Measurements from ENCODE around the gene CERT1.
A peak's percentile ranks its signal among the peaks of the same experiment; 100 is the strongest.

CERT1 gene

DNA sequence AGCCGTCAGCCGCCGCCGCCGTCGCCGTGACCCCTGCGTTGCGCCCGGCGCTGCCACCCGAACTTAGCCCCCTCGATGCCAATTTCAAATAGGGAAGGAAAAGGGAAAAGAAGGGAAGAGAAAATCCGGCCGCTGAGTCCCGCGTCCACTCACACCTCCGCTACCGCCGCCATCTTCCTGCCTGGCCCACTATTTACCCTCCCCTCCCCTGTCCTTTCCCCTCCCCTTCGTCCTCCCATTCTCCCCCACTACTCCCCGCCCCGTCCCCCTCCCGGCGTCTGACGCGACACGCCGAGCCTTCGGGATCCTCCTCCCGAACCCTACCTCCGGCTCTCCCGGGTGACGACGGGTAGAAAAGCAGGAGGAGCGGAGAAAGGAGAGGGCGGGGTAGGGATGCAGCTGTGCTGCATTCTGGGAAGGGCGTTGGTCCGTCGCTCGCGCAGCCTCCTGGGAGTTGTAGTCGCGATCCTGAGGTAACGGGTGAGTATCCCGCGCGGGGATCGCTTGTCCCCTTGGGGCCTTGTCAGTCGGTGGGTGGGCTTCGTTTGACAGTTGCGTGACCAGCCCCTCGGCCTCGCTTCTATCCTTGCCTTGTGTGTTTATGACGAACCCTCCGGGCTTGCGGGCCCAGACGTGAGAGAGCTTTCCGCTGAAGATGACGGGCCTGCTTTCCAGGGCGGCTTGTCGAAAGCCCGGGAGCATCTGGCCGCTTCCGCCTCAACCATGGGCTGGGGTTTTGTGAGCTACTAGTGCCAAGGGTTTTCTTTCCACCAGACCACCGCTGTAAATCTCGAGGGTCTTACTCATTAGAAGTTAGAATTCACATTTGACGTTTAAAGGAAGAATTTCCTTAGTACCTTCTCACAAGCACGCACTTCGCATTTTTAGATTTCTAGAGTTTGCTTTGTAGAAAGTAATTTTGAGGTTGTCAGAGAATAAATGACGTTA, at the start of gene CERT1, which contains the start of gene POLK (continued):
- TF ChIP-seq REST (tag by site-specific recombination; IDR thresholded peaks at IDR 0.05) (peak; percentile 72), ZBTB11 (tag by site-specific recombination; conservative IDR thresholded peaks at IDR 0.05; ENCODE audit: low read depth) (peak; percentile 73), HIC1 (tag by site-specific recombination; IDR thresholded peaks at IDR 0.05) (no peak), ZNF843 (tag by site-specific recombination; IDR thresholded peaks at IDR 0.05) (no peak), KLF10 (tag by site-specific recombination; IDR thresholded peaks at IDR 0.05) (no peak), RBAK (tag by site-specific recombination; IDR thresholded peaks at IDR 0.05) (no peak), ZNF510 (tag by site-specific recombination; IDR thresholded peaks at IDR 0.05; ENCODE audit: insufficient replicate concordance) (no peak), SETDB1 (IDR thresholded peaks at IDR 0.05; ENCODE audit: insufficient read length, low read length) (no peak), ZNF626 (tag by site-specific recombination; IDR thresholded peaks at IDR 0.05) (no peak), HOXD13 (CRISPR knock-in tag; IDR thresholded peaks at IDR 0.05; ENCODE audit: borderline replicate concordance) (no peak), ZNF529 (tag by site-specific recombination; IDR thresholded peaks at IDR 0.05; ENCODE audit: insufficient replicate concordance) (no peak), SCRT2 (tag by site-specific recombination; IDR thresholded peaks at IDR 0.05) (no peak), ZBTB8A (tag by site-specific recombination; IDR thresholded peaks at IDR 0.05) (peak; percentile 46)
- TF ChIP-seq, protein P1, sequence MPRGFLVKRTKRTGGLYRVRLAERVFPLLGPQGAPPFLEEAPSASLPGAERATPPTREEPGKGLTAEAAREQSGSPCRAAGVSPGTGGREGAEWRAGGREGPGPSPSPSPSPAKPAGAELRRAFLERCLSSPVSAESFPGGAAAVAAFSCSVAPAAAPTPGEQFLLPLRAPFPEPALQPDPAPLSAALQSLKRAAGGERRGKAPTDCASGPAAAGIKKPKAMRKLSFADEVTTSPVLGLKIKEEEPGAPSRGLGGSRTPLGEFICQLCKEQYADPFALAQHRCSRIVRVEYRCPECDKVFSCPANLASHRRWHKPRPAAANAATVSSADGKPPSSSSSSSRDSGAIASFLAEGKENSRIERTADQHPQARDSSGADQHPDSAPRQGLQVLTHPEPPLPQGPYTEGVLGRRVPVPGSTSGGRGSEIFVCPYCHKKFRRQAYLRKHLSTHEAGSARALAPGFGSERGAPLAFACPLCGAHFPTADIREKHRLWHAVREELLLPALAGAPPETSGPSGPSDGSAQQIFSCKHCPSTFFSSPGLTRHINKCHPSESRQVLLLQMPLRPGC (tag by site-specific recombination; IDR thresholded peaks at IDR 0.05): 0 out of 2 replicates have a peak, but pooled peaks have one; percentile 12
- TF ChIP-seq, protein P2, sequence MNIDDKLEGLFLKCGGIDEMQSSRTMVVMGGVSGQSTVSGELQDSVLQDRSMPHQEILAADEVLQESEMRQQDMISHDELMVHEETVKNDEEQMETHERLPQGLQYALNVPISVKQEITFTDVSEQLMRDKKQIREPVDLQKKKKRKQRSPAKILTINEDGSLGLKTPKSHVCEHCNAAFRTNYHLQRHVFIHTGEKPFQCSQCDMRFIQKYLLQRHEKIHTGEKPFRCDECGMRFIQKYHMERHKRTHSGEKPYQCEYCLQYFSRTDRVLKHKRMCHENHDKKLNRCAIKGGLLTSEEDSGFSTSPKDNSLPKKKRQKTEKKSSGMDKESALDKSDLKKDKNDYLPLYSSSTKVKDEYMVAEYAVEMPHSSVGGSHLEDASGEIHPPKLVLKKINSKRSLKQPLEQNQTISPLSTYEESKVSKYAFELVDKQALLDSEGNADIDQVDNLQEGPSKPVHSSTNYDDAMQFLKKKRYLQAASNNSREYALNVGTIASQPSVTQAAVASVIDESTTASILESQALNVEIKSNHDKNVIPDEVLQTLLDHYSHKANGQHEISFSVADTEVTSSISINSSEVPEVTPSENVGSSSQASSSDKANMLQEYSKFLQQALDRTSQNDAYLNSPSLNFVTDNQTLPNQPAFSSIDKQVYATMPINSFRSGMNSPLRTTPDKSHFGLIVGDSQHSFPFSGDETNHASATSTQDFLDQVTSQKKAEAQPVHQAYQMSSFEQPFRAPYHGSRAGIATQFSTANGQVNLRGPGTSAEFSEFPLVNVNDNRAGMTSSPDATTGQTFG (tag by site-specific recombination; IDR thresholded peaks at IDR 0.05; ENCODE audit: borderline replicate concordance): no peak
- TF ChIP-seq, protein P3, sequence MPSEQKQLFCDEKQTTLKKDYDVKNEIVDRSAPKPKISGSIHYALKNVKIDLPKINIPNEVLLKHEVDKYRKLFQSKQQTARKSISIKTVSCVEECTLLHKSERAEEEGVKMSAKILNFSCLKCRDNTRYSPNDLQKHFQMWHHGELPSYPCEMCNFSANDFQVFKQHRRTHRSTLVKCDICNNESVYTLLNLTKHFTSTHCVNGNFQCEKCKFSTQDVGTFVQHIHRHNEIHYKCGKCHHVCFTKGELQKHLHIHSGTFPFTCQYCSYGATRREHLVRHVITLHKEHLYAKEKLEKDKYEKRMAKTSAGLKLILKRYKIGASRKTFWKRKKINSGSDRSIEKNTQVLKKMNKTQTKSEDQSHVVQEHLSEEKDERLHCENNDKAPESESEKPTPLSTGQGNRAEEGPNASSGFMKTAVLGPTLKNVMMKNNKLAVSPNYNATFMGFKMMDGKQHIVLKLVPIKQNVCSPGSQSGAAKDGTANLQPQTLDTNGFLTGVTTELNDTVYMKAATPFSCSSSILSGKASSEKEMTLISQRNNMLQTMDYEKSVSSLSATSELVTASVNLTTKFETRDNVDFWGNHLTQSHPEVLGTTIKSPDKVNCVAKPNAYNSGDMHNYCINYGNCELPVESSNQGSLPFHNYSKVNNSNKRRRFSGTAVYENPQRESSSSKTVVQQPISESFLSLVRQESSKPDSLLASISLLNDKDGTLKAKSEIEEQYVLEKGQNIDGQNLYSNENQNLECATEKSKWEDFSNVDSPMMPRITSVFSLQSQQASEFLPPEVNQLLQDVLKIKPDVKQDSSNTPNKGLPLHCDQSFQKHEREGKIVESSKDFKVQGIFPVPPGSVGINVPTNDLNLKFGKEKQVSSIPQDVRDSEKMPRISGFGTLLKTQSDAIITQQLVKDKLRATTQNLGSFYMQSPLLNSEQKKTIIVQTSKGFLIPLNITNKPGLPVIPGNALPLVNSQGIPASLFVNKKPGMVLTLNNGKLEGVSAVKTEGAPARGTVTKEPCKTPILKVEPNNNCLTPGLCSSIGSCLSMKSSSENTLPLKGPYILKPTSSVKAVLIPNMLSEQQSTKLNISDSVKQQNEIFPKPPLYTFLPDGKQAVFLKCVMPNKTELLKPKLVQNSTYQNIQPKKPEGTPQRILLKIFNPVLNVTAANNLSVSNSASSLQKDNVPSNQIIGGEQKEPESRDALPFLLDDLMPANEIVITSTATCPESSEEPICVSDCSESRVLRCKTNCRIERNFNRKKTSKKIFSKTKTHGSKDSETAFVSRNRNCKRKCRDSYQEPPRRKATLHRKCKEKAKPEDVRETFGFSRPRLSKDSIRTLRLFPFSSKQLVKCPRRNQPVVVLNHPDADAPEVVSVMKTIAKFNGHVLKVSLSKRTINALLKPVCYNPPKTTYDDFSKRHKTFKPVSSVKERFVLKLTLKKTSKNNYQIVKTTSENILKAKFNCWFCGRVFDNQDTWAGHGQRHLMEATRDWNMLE (tag by site-specific recombination; conservative IDR thresholded peaks at IDR 0.05; ENCODE audit: low read depth): no peak
- TF ChIP-seq, protein P4, sequence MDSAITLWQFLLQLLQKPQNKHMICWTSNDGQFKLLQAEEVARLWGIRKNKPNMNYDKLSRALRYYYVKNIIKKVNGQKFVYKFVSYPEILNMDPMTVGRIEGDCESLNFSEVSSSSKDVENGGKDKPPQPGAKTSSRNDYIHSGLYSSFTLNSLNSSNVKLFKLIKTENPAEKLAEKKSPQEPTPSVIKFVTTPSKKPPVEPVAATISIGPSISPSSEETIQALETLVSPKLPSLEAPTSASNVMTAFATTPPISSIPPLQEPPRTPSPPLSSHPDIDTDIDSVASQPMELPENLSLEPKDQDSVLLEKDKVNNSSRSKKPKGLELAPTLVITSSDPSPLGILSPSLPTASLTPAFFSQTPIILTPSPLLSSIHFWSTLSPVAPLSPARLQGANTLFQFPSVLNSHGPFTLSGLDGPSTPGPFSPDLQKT (IDR thresholded peaks at IDR 0.05; ENCODE audit: borderline replicate concordance, low read depth, low read length): no peak

All from HEK293 (cell line).